NB4 (cell line): Measurements from ENCODE around the gene IGSF21.

ENCODE experiments used
- DNase-seq: peaks from one replicate; pipeline ENCODE4 v3.0.0; 2010; ENCODE audit warnings: low read depth
- H3K4me3 ChIP-seq: one replicate; pipeline ENCODE4 v1.5.1; 2011; ENCODE audit warnings: mild to moderate bottlenecking, low read depth, low read length, moderate library complexity
- CTCF ChIP-seq: IDR thresholded peaks from one replicate; pipeline ENCODE4 v1.5.1; 2012; ENCODE audit warnings: low read depth, low read length
- MYC ChIP-seq: IDR thresholded peaks from 2 replicates; pipeline ENCODE4 v1.6.1; 2011; ENCODE audit warnings: low read depth, low read length
- POLR2A ChIP-seq: IDR thresholded peaks from 2 replicates; pipeline ENCODE4 v1.6.1; 2011; ENCODE audit warnings: mild to moderate bottlenecking; ENCODE audit not compliant: insufficient read length; ENCODE audit errors: extremely low read depth
- TF ChIP-seq, protein P1 (sequence below): IDR thresholded peaks from 2 replicates; pipeline ENCODE4 v1.6.1; 2011; ENCODE audit warnings: low read depth, low read length

IGSF21 gene

DNA sequence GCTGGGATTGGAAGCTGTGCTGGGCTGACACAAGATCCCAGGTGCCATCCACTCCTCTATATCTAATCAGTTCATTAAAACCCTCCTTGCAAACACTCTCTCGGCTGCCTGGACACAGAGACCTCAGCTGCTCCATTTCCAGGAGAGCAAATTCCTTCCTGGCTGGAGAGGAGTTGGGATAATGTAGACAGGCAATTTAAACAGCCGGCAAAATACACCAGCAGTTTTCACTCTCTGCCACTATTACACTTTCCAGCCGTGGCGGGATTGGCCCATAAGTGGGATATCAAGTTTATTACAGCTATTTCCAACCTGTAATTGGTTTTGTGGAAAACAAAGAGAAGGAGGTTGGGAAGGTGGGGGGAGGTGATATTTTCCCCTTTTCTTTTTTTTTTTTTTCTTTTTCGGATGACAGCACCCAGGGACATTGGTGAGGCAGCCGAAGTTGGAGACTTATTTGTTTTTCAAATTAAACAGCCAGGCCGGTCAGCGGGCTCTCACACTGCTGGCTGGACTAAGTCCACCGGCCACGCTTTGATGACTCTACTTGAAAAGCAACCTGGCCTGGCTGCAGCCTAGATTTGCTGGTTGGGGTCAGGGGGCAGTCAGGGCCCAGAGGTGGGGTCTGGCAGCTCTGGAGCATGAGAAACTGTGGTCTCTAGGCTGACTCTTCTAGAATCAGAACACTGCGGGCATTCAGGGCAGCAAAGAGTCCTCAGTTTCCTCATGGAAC, 177.4 kb downstream of the IGSF21 start:
- no peak for DNase-seq
- TF ChIP-seq CTCF (no peak), POLR2A (no peak), MYC (no peak)
- TF ChIP-seq, protein P1, sequence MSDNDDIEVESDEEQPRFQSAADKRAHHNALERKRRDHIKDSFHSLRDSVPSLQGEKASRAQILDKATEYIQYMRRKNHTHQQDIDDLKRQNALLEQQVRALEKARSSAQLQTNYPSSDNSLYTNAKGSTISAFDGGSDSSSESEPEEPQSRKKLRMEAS, result no peak
- H3K4me3 ChIP-seq, result no peak overlapping the region

DNA sequence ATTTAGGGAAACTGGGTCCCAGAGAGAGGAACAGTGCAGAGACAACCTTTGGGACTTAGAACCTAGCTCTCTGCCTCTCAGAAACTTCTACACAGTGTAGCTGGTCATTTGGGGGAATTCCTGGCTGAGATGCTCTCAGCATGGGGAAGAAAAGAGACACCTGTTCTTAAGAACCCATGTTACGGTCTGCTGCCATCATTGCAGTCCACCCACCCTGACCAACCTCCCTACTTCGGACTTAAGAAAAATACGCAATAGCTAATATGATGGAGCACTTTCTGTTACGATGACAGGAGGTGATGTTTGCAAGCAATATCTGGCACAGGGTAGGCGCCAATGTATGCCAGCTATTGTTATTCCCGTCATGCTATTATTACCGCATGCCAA, 177.9 kb downstream of the IGSF21 start:
- TF ChIP-seq MYC (no peak), CTCF (no peak), POLR2A (no peak)
- TF ChIP-seq, protein P1, result no peak
- H3K4me3 ChIP-seq, result no peak overlapping the region
- DNase-seq, result no peak

- no peak for TF ChIP-seq MYC
- no peak for TF ChIP-seq POLR2A
- no peak for TF ChIP-seq CTCF
- TF ChIP-seq, protein P1, result no peak
- H3K4me3 ChIP-seq, result no peak overlapping the region
- no peak for DNase-seq
Observed at GRCh38 chr1:18288722-18289121, 181.1 kb downstream of the IGSF21 start.

GRCh38 chr1:18289597-18289996, 182.0 kb downstream of the IGSF21 start:
- no peak overlapping the region for H3K4me3 ChIP-seq
- DNase-seq, result no peak
- TF ChIP-seq MYC (no peak), CTCF (no peak), POLR2A (no peak)
- TF ChIP-seq, protein P1, result no peak

DNA sequence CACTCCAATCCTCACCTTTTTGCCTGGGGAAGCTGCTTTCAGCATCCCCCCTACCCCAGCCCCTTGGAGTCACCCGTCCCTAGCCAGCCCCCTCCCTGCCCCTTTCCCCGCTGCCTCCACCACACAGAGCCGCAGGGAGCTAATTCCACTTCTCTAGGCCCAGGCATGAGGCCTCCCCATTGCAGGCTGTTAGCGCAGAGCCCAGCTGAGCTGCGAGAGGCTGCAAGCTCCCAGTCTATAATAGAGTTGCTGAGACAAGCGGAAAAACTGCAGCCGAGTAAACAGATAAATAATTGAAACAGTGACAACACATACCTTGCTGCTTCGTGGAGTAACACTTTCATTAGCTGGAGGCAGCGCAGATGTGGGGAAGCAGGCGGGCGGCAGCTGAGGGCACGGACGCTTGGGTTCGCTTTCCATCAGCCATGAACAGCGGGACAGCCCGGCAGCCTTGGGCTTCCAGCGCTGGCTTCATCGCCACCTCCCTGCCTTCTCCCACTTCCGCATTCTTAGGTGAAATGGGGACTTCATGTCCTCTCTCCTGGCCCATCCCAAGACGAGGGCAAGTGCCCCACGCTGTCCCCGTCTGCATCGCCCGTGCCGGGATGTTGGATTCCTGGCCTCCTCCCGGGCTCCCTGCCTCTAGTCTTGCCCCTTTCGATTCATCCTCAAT, 183.3 kb downstream of the IGSF21 start:
- no peak for TF ChIP-seq POLR2A
- TF ChIP-seq CTCF, result no peak
- TF ChIP-seq, protein P1, result no peak
- TF ChIP-seq MYC, result no peak
- no peak overlapping the region for H3K4me3 ChIP-seq
- DNase-seq, result no peak
